Astrocyte of the cerebellum (primary cell): Measurements from ENCODE around the gene ESRRB.

Experiments used
- DNase-seq: peaks from one replicate; pipeline ENCODE4 v3.0.0-alpha.2; 2011; ENCODE audit warnings: low read depth
- H3K4me3 ChIP-seq: 2 replicates; pipeline ENCODE4 v1.5.1; 2011; ENCODE audit warnings: mild to moderate bottlenecking, low read depth, low read length, moderate library complexity
- CTCF ChIP-seq: IDR thresholded peaks from 2 replicates; pipeline ENCODE4 v1.5.1; 2012; ENCODE audit warnings: low read length, low read depth, moderate library complexity, mild to moderate bottlenecking; ENCODE audit errors: missing control alignments
- in situ Hi-C: cut with HindIII; loops from 2 replicates; pipeline ENCODE4 v1.10.0; 2017; ENCODE audit warnings: low sequenced_read_pairs

Gene ESRRB

GRCh38 chr14:76375484-76375883 is 453 bp upstream of the ESRRB start:
- no peak for DNase-seq
- no peak for TF ChIP-seq CTCF
- no peak overlapping the region for H3K4me3 ChIP-seq
- in situ Hi-C loops = no loop called here

DNA sequence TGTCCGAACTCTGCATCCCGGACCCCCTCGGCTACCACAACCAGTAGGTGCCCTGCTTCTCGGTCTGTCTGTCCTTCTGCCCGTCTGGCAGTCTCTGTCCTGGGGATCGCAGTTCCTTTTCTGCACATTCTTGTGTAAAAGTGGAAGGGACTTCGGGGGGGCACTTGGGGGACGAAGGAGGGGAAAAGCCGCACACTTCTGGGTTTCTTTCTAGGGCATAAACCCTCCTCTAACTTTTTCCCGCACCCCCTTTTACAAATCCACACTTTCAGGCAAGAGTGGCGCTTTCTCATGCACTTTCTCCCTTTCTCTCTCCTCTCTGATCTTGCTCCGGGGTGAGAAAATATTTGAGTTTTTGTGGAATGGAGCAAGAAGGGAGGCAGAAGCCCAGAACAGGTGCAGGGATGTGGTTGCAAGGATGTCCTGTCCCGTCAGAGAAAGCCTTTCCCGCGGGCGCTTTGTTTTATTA is 506 bp downstream of the ESRRB start:
- peak overlapping the region; percentile 11 for H3K4me3 ChIP-seq
- DNase-seq = no peak
- in situ Hi-C loops = no loop called here
- TF ChIP-seq CTCF = no peak

GRCh38 chr14:76376878-76377734 is 1.2 kb downstream of the ESRRB start:
- DNase-seq = no peak
- no peak for TF ChIP-seq CTCF
- no peak overlapping the region for H3K4me3 ChIP-seq
- in situ Hi-C loops = no loop called here

DNA sequence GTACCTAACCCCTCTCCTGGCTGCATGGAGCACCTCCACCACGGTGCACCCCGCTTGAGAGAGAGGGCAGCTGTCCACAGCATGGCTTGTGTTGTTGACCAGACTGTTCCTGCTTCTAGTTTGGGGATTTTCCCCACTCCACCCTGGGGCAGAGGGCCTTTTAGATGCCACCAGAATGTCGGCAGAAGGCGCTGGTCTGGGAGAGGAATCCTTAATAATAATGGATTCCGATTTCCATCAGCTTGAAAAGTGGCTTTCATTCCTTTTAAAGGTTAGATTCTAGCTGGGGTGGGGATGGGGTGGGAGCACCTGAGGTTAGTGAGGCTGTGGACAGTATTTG is 1.8 kb downstream of the ESRRB start:
- no peak for TF ChIP-seq CTCF
- DNase-seq = no peak
- in situ Hi-C loops = no loop called here
- no peak overlapping the region for H3K4me3 ChIP-seq

DNA sequence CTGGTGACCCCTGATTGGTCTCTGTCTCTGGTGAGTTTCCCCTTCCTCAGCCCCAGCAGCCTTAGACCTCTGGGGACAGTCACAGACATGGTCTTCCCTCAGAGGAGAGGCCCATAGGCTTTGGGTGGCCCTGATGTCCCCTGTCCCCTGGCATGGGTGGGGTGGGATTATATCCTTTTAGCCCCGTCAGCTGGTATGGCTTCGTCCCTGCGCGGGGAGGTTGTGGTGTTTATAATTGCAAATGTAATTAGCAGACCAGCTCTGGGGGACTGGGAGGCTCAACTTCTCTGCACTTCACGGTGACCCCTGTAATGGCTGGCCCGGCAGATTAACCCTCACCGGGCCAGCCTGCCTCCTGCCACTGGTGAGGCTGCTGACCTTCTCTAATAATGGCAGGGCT is 5.1 kb downstream of the ESRRB start:
- H3K4me3 ChIP-seq = no peak overlapping the region
- in situ Hi-C loops = no loop called here
- no peak for DNase-seq
- no peak for TF ChIP-seq CTCF

DNA sequence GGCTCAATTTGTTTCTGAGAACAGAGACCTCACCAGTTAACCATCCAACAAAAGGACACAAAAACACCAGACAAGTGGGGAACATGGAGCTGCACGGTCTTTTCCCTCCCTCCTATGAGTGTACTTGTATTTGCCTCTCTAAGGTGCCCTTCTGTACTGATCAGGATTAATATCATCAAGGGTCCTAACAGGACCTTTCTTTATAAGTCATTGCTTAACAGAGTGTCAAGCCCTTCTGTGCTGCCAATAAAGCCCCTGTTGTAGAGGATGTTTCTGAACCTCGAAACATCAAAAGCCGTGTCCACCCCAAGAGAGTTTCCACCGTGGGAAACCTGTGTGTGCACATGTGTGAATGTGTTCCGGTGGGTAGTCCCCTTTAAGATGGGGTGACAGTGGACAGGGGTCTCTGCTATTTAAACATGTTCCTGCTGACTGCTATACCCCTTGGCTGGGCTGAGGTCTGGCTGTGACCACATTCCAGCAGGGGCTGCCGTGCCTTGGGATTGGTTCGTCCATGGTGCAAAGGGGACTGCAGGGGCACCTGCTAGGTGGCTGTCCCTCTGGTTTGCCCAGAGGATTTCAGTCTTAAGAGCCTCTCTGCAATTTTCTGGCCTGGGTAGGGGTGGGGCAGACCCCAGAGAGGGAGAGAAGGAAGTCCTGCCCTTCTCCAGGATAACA is 6.0 kb downstream of the ESRRB start:
- no peak overlapping the region for H3K4me3 ChIP-seq
- no peak for DNase-seq
- TF ChIP-seq CTCF = no peak
- in situ Hi-C loops = no loop called here
